ENCODE measurements around the gene NANP.
A peak's percentile ranks its signal among the peaks of the same experiment; 100 is the strongest.
"Not testable (repeated sequence)": the region's sequence is repeated elsewhere in the genome, so short reads cannot be mapped to it uniquely, and the experiment has no call there.

The NANP gene

DNA sequence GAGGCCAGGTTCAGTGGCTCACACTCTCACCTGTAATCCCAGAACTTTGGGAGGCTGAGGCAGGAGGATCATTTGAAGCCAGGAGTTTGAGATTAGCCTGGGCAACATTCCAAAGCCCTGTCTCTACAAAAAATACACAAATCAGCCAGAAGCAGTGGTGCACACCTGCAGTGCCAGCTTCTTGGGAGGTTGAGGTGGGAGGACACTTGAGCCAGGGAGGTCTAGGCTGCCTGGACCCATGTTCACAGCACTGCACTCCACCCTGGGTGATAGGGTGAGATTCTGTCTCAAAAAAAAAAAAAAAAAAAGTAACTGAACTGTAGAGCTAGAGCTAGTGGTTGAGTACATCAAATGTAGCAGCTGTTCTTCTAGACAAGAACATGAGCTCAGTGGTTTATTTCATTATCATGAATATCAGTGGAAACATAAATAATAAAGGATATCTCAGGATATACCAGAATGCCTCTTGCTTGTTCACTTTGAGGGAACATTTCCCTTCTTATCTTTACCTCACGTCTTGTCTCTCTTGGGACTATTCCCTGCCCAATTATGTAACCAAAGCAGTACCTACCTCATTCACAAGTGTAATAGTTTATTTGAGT lies 17.6 kb downstream of the NANP start:
- DNase-seq (ENCODE audit: low read depth): peak; percentile 27

DNA sequence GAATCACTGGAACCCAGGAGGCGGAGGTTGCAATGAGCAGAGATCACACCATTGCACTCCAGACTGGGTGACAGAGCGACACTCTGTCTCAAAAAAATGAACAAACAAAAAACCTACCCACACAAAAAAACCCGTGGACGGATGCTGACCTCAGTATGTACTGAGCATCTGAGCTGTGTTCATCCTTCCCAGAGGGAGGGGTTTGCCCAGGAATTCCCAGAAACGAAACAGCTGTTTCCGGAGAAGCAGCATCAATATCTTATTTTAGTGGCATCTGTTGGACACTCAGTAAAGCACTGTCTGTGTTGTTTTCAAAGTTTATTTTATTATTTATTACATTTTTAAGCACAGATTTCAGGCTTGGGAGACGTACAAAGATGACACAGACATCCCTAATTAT lies 18.7 kb downstream of the NANP start:
- DNase-seq (ENCODE audit: low read depth): no peak

DNA sequence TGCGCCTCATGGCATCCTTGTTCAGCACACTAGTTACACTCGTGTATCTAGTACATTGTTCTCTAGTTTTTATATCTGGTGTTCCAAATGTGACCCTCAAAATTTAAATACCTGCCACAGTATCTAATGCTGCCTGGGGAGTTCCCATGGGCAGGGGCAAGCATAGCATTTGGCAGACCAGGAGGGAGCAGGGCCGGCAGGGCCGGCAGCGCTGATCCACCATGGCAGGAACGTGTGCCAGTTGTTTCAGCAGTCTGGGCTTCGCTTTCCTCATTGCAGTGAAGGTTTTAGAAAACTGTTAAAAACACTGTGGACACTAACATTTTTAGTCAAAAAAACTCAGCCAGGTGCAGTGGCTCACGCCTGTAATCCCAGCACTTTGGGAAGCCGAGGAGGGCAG lies 19.2 kb downstream of the NANP start:
- no peak for DNase-seq (ENCODE audit: low read depth)

DNA sequence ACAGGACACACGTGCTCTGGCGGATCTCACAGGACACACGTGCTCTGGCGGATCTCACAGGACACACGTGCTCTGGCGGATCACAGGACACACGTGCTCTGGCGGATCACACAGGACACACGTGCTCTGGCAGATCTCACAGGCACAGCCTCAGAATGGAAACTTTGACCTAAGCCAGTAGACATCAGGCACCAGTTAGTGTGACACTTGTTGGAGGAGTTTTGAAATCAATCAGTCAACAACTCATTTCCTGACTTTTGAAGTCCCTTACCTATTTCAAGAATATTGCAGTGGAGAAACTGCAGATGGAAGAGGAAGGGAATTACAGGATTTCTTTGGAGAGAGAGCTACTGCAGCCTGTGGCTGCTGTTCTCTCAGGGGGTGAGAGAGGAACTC lies 20.9 kb downstream of the NANP start:
- DNase-seq (ENCODE audit: low read depth): not testable (repeated sequence)

DNA sequence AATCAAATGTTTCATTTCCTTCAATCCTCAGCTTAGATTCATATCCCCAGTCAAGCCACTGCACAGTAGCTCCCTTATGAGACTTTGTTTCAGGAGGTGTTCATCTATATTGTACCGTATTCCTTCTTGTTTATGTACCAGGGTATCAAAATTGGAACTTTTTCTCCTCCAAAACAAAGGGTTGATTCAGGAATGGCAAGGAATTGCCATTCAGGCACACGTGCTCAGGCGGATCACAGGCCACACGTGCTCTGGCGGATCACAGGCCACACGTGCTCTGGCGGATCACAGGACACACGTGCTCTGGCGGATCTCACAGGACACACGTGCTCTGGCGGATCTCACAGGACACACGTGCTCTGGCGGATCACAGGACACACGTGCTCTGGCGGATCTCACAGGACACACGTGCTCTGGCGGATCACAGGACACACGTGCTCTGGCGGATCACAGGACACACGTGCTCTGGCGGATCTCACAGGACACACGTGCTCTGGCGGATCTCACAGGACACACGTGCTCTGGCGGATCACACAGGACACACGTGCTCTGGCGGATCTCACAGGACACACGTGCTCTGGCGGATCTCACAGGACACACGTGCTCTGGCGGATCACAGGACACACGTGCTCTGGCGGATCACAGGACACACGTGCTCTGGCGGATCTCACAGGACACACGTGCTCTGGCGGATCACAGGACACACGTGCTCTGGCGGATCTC lies 21.5 kb downstream of the NANP start:
- DNase-seq (ENCODE audit: low read depth): not testable (repeated sequence)

DNA sequence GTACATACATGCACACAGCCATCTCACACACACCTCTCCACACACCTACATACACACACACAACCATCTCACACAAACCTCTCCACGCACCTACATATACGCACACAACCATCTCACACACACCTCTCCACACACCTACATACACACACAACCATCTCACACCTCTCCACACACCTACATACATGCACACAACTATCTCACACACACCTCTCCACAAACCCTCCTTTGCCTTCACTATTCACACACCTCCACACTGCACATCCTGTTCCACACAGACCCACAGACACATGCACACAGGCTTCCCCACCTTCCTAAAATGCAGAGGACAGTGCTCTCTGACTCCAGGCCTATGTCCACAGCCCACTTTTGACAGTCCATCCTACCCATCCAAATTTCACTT lies 22.2 kb downstream of the NANP start:
- DNase-seq (ENCODE audit: low read depth): no peak

DNA sequence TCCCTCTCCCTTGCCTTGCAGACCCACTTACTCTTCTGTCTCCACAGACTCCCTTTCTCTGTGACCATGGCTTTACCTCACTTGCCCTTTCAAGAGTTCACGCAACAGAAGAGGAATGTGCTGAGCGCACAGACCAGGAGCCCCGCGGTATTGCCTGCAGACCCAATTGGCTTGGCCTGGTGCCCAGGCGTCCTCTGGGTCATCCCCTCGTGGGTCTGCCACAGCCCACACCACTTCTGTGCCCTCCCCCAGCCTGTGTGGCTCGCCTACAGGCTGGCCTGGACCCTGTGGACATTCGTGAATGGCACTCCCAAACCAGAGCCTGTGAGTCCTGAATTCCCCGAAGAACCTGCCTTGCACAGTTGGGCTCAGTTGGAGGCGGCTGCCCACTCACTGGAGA lies 23.2 kb downstream of the NANP start:
- peak; percentile 63 for DNase-seq (ENCODE audit: low read depth)

DNA sequence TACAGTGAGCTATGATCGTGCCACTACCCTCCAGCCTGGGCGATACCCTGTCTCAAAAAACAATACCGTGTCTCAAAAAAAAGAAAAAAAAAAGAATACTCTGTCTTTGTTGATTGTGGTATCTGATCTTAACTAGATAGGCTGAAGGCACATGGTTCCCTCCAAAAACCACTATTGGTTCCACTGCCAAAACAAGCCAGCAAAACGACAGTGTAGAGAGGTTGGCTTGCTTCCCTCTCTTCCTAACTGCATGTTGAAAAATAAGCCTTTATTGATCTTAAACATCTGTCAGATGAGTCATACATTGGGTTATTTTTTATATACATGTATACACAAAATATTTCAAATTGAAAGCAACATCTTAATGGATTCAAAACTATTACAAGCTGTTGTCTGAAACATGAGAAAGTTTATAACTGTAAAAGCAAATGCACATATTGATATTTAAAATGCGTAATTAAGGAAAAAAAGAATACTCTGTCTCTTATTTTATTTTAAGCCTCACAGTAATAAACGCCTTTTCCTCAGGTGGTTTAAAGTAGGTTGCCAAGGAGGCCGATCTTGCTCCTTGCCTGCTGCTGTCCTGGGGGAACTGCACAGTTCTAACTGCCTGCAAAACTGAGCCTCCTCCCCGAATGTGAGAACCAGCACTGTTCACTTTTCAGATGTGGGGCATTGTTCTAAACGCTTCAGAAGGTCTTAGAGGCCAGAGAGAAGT lies 31.5 kb downstream of the NANP start:
- DNase-seq (ENCODE audit: low read depth): no peak

DNA sequence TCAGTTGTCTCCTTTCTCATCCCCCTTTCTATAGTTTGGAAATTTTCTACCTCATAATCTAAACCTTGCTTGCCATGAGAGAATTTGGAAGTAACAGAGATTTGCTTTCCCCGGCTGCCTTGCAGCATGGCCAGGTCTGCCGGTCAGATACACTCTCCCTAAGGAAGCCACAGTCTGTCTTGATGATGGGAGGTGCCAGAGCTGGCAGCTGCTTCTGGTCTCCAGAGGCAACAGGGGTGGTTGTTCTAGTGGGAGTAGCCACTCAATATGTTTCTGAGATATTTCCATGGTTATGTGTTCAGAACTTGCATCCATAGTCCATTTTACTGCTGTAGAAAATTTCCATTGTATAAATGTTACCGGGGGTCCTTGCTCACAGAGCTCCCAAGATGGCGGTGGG lies 33.0 kb downstream of the NANP start:
- not testable (repeated sequence) for DNase-seq (ENCODE audit: low read depth)

DNA sequence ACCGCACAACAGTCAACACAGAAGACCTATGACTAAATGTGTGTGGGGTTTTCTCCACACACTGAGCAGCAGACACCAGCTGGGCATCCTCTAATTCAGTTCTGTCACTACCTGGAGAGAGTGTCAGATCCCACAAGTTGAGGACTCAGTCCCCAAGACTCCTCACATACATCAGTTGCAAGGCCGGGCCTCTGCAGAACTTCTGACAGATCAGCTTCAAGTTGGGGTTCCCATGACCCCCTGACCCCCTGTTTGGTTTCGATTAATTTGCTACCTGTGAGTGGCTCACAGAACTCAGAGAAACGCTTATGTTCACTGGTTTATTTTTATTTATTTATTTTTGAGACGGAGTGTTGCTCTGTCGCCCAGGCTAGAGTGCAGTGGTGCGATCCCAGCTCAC lies 35.3 kb downstream of the NANP start:
- no peak for DNase-seq (ENCODE audit: low read depth)

DNA sequence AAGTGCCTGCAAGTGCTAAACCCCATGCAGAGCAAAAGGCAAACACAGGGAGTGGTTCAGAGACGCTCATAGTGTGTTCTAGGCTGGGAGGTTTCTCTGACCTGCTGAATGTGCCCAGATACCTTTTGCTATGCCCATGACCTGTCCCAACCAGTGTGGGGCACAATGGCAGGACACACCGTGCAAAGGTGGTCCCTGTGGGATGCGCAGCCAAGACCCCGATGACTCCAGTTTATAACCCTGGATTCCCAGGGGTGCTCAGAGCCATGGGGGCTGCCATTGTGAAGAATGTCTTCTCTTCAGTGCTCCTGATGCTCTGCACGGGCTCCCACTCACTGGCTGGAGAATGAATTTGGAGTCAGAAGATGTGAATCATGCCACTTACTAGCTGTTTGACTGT lies 36.3 kb downstream of the NANP start:
- DNase-seq (ENCODE audit: low read depth): no peak

DNA sequence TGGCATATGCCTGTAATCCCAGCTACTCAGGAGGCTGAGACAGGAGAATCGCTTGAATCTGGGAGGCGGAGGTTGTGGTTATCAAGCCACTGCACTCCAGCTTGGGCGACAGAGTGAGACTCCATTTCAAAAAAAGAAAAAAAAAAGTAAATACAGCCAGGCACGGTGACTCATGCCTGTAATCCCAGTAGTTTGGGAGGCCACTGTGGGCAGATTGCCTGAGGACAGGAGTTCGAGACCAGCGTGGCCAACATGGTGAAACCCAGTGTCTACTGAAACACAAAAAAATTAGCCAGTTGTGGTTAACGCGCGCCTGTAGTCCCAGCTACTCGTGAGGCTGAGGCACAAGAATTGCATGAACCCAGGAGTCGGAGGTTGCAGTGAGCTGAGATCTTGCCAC lies 36.9 kb downstream of the NANP start:
- DNase-seq (ENCODE audit: low read depth): no peak

DNA sequence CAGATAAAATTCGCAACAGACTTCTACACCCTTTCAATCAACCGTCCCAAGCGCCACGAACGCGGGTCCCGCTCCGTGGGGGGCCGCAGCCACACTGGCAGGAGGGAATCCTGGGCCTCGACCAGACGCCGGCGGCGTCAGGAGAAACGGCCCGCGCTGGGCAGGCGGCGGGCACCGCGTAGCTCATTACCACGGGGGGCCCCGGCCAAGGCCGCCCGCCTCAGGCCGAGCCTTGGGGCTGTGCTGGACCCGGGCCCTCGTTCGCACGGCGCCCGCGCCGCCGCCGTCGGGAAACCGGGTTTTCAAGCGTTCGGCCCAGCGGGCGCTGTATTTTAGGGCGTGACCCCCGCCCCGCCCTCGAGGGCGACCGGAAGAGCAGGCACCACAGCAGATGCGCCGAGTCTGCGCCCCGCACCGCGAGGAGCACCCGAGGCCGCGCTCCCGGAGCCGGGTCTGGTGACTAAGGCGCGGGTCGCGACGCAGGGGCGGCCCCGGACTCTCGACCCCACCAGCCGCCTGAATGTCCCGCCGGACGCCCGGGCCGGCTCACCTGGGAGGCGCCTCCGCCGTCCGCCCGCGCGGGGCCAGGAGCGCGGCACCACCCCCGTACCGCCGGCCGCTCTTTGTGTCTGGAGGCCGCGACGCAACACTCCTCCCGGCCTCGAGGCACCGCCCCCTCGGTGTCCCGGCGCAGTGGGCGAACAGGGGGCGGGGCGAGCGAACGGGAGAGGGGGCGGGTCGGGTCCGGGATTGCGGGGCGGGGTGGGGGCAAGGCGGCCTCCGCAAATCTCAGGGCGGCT lies 38.7 kb downstream of the NANP start, which contains the start of gene NINL:
Gene NINL, minus strand, starts transcription at position 627 of the 800 bp plus-strand sequence. CDS start 58,944 bp downstream, outside the sequence.
- peak; percentile 49 for DNase-seq (ENCODE audit: low read depth)

DNA sequence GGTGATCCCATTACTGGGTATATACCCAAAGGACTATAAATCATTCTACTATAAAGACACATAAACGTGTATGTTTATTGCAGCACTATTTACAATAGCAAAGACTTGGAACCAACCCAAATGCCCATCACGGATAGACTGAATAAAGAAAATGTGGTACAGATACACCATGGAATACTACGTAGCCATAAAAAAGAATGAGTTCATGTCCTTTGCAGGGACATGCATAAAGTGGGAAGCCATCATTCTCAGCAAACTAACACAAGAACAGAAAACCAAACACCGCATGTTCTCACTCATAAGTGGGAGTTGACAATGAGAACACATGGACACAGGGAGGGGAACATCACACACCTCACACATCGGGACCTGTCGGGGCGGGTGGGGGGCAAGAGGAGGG lies 40.2 kb downstream of the NANP start:
- DNase-seq (ENCODE audit: low read depth): not testable (repeated sequence)

DNA sequence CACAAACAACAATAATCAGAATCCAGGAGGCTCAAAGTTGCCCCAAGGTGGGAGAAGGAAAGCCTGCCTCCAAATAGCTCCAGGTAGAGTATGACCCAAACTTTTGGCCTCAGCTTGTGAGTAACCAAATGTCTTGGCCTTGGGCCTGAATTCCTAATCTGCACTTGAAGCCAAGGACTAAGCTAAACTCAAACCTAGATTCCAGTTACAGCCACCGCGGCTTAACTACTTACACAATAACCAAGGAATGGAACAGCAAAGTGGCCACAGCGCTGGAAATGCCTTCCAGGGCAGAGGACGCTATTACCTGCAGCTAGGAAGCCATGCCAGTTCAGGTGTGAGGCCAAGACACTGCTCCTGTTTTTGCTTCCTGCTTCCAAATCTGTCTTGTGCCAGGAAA lies 43.1 kb downstream of the NANP start:
- peak; percentile 46 for DNase-seq (ENCODE audit: low read depth)

DNA sequence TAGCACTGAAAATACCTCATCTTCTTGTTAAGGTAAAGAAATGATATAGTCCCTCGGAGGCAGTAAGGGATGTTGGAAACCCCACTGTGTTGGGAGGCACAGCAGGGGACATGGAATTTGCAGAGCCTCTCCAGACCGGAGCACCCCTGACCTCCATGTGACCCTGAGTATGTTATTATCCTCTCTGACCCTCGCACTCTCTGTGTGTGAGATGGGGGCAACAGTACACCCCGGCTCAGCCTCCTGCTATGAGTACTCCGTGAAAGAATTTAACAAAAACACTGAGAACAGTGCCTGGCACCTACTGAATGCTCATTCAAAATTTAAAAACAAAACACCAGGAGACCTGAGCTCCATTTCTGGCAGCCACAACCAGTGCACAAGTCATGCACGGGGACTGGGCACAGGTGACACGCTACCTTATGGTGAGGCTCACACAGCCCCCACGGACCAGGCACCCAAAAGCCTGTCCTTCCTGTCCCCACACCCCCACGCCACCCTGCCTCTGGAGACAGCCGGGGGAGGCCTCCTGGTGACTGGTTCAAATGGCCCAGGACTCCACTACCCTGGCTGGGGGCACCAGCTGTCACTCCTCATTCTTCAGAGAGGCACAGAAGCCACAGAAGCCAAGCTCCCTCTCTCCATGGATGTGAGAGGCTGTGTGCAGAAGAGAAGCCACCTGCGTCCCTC lies 44.6 kb downstream of the NANP start:
- DNase-seq (ENCODE audit: low read depth): peak; percentile 47

DNA sequence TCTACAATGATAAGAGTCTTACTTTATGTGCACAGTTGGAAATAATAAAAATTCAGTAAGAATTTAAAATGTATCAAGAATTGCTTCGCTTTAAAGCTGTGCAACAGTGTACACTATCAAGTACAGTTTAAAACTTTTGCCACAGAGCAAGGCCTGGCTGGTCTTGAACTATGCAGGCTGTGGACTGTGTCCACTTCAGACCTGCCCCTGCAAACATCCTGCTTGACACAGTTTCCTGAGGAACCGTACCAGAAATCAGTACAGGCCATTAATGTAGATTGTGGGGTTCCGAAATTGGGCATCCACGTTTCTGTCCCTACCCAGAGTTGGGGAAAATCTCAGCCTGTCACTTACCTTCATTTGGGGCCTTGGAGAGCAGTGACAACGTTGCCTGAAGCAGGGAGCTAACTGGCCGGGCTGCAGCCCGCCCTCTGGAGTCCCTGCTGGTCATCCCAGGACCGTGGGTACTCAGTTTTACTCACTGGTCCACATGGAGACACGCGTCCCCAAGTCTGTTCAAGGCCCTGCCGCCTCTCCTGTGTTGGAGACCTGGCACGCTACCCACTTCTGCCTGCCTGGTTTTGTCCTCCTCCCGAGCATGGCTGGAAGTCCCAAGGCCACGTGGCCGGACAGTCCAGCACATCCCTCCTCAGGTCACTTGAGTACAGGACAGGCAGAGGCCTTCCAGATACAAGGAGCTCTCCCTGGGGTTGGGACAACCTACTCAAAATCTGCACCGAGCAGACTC lies 46.9 kb downstream of the NANP start:
- no peak for DNase-seq (ENCODE audit: low read depth)

DNA sequence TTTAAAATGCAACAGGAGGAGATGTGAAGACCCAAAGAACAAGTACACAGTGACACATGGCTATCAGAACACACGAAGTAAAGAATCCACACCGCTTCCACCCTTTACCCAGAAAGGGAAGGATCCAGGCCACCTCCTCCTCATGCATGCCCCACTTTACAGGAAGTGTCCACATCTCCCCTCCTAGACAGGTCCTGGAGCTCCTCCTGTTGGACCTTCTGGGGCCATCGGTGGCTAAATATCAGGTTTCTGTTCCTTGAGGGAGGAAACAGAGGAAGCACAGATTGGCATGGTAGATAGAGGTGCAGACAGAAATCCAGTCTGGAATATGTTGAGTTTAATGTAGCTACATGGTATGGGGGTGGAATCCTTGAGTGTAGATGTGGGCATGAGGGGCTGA lies 49.4 kb downstream of the NANP start:
- peak; percentile 62 for DNase-seq (ENCODE audit: low read depth)

DNA sequence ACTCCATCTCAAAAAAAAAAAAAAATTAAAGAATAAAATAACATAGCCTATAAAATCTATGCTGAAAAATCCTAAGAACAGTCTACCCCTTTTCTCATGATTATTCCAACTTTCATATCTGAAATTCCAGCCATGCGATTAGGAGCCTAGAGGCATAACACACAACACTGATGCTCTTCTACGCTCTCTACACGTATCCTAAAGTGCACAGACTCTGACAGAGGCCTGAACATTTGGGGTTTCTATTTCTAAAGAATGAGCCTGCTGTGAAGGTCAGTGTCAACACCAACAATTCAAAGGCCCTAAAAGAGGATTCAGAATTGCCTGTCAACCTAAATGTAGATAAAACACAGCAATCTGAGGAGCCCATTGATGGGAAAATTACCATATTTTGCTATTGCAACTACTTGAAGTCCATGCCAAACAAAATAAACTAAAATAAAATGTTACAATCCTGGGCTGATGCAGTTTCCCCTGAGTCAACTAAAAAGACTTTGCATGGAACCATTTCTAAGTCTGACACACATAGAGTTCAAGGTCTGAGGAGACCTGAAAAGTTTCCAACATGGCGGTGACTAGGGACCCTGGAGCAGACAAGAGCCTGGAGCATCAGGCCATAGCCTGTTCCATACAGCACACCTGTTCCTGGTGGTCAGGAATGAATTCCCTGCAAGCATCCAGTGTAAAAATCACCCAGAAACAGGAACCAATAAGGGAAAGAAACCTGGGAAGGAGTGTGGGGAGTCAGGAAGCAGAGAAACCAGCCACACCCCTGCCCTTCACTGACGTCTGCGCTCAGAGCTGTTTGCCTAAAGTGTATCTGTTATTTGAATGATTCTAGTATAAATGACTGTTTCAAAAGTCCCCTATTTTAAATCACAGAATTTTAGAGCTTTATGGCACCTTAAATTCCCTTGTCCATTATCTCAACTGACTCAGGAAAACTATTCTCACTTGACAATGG lies 50.2 kb downstream of the NANP start:
- DNase-seq (ENCODE audit: low read depth): no peak

DNA sequence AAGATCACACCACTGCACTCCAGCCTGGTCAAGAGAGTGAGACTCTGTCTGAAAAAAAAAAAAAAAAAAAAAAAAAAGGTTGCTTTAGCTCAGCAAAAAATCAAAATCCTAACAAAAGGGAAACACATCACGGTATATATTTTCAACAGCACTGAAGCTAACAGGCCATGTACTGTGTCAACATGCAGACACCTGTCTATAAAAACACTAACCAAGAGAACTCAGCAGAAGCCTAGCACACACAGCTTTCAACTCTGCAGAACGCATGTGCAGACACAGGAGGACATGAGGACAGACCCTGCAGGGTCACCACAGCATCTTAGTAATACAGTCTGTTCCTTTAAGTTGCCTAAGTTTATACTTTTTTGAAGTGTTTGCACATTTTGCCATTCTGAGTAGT lies 52.0 kb downstream of the NANP start:
- no peak for DNase-seq (ENCODE audit: low read depth)

Data from amniotic epithelial cell (primary cell).